ENCODE measurements around the gene POLR3B.

The POLR3B gene

GRCh38 chr12:106480251-106480650 is 122.7 kb downstream of the POLR3B start:
- Histone ChIP-seq H3K4me3 (ENCODE audit: low read depth, low read length) (no peak overlapping the region), H3K4me1 (no peaks in the 10 kb centered on the region), H3K9me3 (no peaks in the 10 kb centered on the region; the same call in 1 of the 2 replicates), H3K27me3 (no peaks in the 10 kb centered on the region), H3K36me3 (0 out of 2 replicates have a peak, but pooled peaks cover 2% of the 10 kb centered on the region)
- DNase-seq = no peak
- TF ChIP-seq, protein P1, sequence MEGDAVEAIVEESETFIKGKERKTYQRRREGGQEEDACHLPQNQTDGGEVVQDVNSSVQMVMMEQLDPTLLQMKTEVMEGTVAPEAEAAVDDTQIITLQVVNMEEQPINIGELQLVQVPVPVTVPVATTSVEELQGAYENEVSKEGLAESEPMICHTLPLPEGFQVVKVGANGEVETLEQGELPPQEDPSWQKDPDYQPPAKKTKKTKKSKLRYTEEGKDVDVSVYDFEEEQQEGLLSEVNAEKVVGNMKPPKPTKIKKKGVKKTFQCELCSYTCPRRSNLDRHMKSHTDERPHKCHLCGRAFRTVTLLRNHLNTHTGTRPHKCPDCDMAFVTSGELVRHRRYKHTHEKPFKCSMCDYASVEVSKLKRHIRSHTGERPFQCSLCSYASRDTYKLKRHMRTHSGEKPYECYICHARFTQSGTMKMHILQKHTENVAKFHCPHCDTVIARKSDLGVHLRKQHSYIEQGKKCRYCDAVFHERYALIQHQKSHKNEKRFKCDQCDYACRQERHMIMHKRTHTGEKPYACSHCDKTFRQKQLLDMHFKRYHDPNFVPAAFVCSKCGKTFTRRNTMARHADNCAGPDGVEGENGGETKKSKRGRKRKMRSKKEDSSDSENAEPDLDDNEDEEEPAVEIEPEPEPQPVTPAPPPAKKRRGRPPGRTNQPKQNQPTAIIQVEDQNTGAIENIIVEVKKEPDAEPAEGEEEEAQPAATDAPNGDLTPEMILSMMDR (IDR thresholded peaks at IDR 0.05; ENCODE audit: low read depth, low read length) = no peak

- TF ChIP-seq, protein P1 (IDR thresholded peaks at IDR 0.05; ENCODE audit: low read depth, low read length) = no peak
- Histone ChIP-seq H3K36me3 (0 out of 2 replicates have a peak, but pooled peaks cover 2% of the 10 kb centered on the region), H3K9me3 (no peaks in the 10 kb centered on the region; the same call in 1 of the 2 replicates), H3K4me1 (no peaks in the 10 kb centered on the region), H3K4me3 (ENCODE audit: low read depth, low read length) (no peak overlapping the region), H3K27me3 (no peaks in the 10 kb centered on the region)
- no peak for DNase-seq
Measured at GRCh38 chr12:106481246-106481645, 123.7 kb downstream of the POLR3B start.

DNA sequence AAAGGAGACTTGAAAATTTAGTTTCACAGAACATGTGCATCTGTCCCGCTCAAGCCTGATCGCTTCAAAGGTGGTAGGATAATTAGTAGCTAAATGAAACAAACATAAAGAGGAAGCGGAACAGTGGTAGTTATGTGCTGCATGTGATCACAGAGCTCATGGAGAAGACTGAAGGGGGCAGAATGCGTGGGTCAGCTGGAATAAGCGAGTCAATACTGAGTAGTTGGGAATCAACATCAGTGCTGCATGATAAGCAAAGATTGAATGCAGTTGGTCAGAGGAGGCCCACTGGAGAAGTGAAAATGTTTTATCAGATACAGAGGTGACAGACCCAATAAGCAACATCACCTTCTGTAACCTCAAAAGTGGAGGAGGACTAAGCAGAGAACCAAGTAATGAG is 130.1 kb downstream of the POLR3B start:
- DNase-seq = no peak
- Histone ChIP-seq H3K4me1 (no peaks in the 10 kb centered on the region), H3K36me3 (0 out of 2 replicates have a peak, but pooled peaks cover 2% of the 10 kb centered on the region), H3K27me3 (no peaks in the 10 kb centered on the region), H3K4me3 (ENCODE audit: low read depth, low read length) (no peak overlapping the region), H3K9me3 (no peaks in the 10 kb centered on the region)
- TF ChIP-seq, protein P1 (IDR thresholded peaks at IDR 0.05; ENCODE audit: low read depth, low read length) = no peak

- Histone ChIP-seq H3K36me3 (no peaks in the 10 kb centered on the region), H3K27me3 (no peaks in the 10 kb centered on the region), H3K9me3 (no peaks in the 10 kb centered on the region), H3K4me3 (ENCODE audit: low read depth, low read length) (no peak overlapping the region), H3K4me1 (no peaks in the 10 kb centered on the region)
- DNase-seq = no peak
- TF ChIP-seq, protein P1 (IDR thresholded peaks at IDR 0.05; ENCODE audit: low read depth, low read length) = no peak
Measured at GRCh38 chr12:106488884-106489283, 131.3 kb downstream of the POLR3B start.

GRCh38 chr12:106490264-106490663 is 132.7 kb downstream of the POLR3B start:
- no peak for DNase-seq
- no peaks in the 10 kb centered on the region for H3K36me3 ChIP-seq
- H3K4me1 ChIP-seq = no peaks in the 10 kb centered on the region
- no peaks in the 10 kb centered on the region for H3K9me3 ChIP-seq
- TF ChIP-seq, protein P1 (IDR thresholded peaks at IDR 0.05; ENCODE audit: low read depth, low read length) = no peak
- H3K4me3 ChIP-seq (ENCODE audit: low read depth, low read length) = no peak overlapping the region
- H3K27me3 ChIP-seq = no peaks in the 10 kb centered on the region

- no peaks in the 10 kb centered on the region for H3K4me1 ChIP-seq
- H3K27me3 ChIP-seq = no peaks in the 10 kb centered on the region
- DNase-seq = no peak
- no peaks in the 10 kb centered on the region for H3K9me3 ChIP-seq
- TF ChIP-seq, protein P1 (IDR thresholded peaks at IDR 0.05; ENCODE audit: low read depth, low read length) = no peak
- peaks cover 5% of the 10 kb centered on the region; the same call in 1 of the 2 replicates for H3K36me3 ChIP-seq
- no peak overlapping the region for H3K4me3 ChIP-seq (ENCODE audit: low read depth, low read length)
Measured at GRCh38 chr12:106492857-106493256, 135.3 kb downstream of the POLR3B start.

All from BE2C (cell line).